Activated T-helper 2 cell treated with anti-CD3 and anti-CD28 coated beads, Interferon-gamma antibody, Interleukin-2, Interleukin-4, amounts not matched to agents 10 μg/mL and 5 μg/mL and 100 μg/mL, durations not matched to agents 14 hours and 24 hours and 36 hours (primary cell): Measurements from ENCODE around the gene CYP27A1. TPM values are rescaled to one million over a fixed set of nuclear protein-coding genes. Genes with fewer than 3 reads are reported as not detected.

ENCODE experiments used
- DNase-seq: peaks from one replicate; pipeline ENCODE4 v3.0.0; 2021; ENCODE audit warnings: low spot score
- H3K27ac Mint-ChIP-seq: one replicate; pipeline ENCODE4 v1.8.0; 2021; ENCODE audit warnings: mixed read lengths
- H3K27me3 Mint-ChIP-seq: one replicate; pipeline ENCODE4 v1.8.0; 2021; ENCODE audit warnings: low read depth, mixed read lengths
- H3K36me3 Mint-ChIP-seq: one replicate; pipeline ENCODE4 v1.8.0; 2021; ENCODE audit warnings: low read depth, mixed read lengths
- H3K4me1 Mint-ChIP-seq: one replicate; pipeline ENCODE4 v1.8.0; 2021; ENCODE audit warnings: low read depth, mixed read lengths
- H3K4me3 Mint-ChIP-seq: one replicate; pipeline ENCODE4 v1.8.0; 2021; ENCODE audit warnings: low read depth, mild to moderate bottlenecking, moderate library complexity, mixed read lengths
- H3K9me3 Mint-ChIP-seq: one replicate; pipeline ENCODE4 v1.8.0; 2021; ENCODE audit warnings: mixed read lengths
- intact Hi-C: fragments of 100-400 bp; cut with micrococcal nuclease; formaldehyde crosslinking; loops from one replicate; pipeline ENCODE4 v1.15.1; 2023
- total RNA-seq: library from RNA; stranded (reverse); gene quantifications from 2 replicates; pipeline ENCODE4 v1.2.3, GENCODE V29; 2022

Gene CYP27A1
- total RNA-seq, 1 donor from 2014 or later: not detected

DNA sequence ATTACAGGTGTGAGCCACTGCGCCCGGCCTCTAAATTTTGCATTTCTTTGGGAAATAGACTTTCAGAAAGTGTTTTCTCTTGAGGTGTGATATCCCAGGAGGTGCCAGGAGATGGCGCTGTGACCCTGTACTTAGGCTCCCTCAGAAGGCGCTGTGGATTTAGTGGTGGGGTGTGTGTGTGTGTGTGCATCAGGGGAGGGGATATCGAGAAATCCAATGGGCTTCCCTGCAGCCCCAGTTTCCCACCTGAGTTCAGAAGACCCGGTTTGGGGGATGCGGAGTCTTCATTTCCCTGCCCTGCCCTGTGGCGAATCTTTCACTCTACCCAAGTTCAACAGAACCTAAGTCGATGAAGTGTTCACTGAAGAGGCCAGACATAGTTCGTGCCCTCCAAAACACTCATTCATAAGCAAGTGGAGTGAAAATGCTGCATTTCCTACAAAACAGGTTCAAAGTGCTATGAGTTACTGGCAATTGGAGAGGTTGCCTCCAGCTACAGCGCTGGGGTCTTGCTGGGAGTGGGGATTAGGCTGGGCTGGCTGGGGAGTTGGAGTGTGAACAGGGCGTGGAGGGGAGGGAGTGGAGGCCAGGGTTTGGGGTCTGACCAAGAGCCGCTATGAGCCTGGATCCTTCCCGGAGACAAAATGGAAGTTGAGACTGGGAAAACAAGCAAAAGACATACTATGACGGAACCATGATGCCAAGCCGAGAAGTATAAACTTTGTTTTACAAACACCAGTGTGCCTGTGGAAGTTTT is 71.1 kb downstream of the CYP27A1 start:
- H3K36me3 Mint-ChIP-seq: no peaks in the 10 kb centered on the region
- no peak overlapping the region for H3K27ac Mint-ChIP-seq
- H3K27me3 Mint-ChIP-seq: peaks cover 55% of the 10 kb centered on the region
- H3K4me1 Mint-ChIP-seq: peaks cover 7% of the 10 kb centered on the region
- intact Hi-C loops: loop anchor here (1.0 kb wide), 1 partner anchor 45 kb away; no protein-coding TSS in a partner anchor
- DNase-seq: peak; percentile 31
- H3K4me3 Mint-ChIP-seq: no peak overlapping the region
- H3K9me3 Mint-ChIP-seq: no peaks in the 10 kb centered on the region

DNA sequence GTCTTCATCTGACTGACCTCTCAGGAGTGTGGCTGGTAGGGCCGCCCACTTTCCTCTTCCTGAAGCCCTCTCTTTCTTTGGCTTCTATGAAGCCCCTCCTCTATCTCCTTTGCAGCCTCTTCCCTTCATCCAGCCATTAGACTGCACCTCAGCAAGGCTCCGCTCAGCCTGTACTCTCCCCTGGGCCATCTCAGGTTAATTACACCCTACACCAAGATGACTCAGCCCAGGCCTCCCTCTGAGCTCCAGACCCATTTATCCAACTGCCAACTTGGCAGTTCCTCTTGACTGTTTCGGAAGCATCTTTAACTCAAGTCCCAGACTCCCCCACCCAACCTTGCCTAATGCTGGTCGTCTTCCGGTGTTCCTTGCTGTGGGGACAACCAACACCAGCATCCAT is 71.8 kb downstream of the CYP27A1 start:
- Mint-ChIP-seq H3K4me3 (no peak overlapping the region), H3K27me3 (peaks cover 61% of the 10 kb centered on the region), H3K4me1 (peaks cover 7% of the 10 kb centered on the region), H3K27ac (no peak overlapping the region), H3K36me3 (no peaks in the 10 kb centered on the region), H3K9me3 (no peaks in the 10 kb centered on the region)
- DNase-seq: no peak
- intact Hi-C loops: loop anchor here (1.0 kb wide), 1 partner anchor 45 kb away; no protein-coding TSS in a partner anchor

- H3K4me3 Mint-ChIP-seq: no peak overlapping the region
- H3K9me3 Mint-ChIP-seq: no peaks in the 10 kb centered on the region
- H3K4me1 Mint-ChIP-seq: peaks cover 8% of the 10 kb centered on the region
- DNase-seq: no peak
- H3K27me3 Mint-ChIP-seq: peaks cover 67% of the 10 kb centered on the region
- intact Hi-C loops: no loop called here
- H3K27ac Mint-ChIP-seq: no peak overlapping the region
- H3K36me3 Mint-ChIP-seq: no peaks in the 10 kb centered on the region
Measured at GRCh38 chr2:218854860-218855259, 72.9 kb downstream of the CYP27A1 start.

GRCh38 chr2:218855305-218856166 is 73.6 kb downstream of the CYP27A1 start:
- Mint-ChIP-seq H3K9me3 (no peaks in the 10 kb centered on the region), H3K4me3 (no peak overlapping the region), H3K36me3 (no peaks in the 10 kb centered on the region), H3K4me1 (peaks cover 11% of the 10 kb centered on the region), H3K27ac (no peak overlapping the region), H3K27me3 (peaks cover 72% of the 10 kb centered on the region)
- DNase-seq: no peak
- intact Hi-C loops: no loop called here

GRCh38 chr2:218856167-218856895 is 74.4 kb downstream of the CYP27A1 start:
- DNase-seq: no peak
- no peaks in the 10 kb centered on the region for H3K36me3 Mint-ChIP-seq
- peaks cover 74% of the 10 kb centered on the region for H3K27me3 Mint-ChIP-seq
- no peak overlapping the region for H3K4me3 Mint-ChIP-seq
- H3K27ac Mint-ChIP-seq: no peak overlapping the region
- peaks cover 14% of the 10 kb centered on the region for H3K4me1 Mint-ChIP-seq
- intact Hi-C loops: no loop called here
- no peaks in the 10 kb centered on the region for H3K9me3 Mint-ChIP-seq

DNA sequence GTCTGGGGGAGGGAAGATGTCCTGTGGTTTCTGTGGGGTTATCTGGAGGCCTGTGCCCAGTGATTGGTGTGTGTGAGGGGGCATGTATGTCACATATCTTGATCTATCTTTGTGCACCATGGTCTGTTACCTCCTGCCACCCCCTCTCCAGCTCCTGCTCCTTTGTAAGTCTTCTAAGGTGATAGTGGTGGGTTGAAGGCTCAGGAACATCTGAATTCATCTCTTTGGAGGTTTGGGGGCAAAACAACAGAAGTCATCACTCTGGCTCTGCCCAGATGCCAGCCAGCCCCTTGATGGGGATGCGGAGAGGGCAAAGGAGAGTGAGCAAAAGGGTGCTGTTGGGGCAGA is 74.9 kb downstream of the CYP27A1 start:
- Mint-ChIP-seq H3K27me3 (peaks cover 80% of the 10 kb centered on the region), H3K9me3 (no peaks in the 10 kb centered on the region), H3K4me1 (peaks cover 14% of the 10 kb centered on the region), H3K27ac (no peak overlapping the region), H3K36me3 (no peaks in the 10 kb centered on the region), H3K4me3 (no peak overlapping the region)
- DNase-seq: no peak
- intact Hi-C loops: no loop called here

GRCh38 chr2:218857371-218858137 is 75.6 kb downstream of the CYP27A1 start:
- intact Hi-C loops: no loop called here
- peaks cover 14% of the 10 kb centered on the region for H3K4me1 Mint-ChIP-seq
- no peak overlapping the region for H3K4me3 Mint-ChIP-seq
- peaks cover 81% of the 10 kb centered on the region for H3K27me3 Mint-ChIP-seq
- no peak overlapping the region for H3K27ac Mint-ChIP-seq
- H3K9me3 Mint-ChIP-seq: no peaks in the 10 kb centered on the region
- DNase-seq: no peak
- H3K36me3 Mint-ChIP-seq: no peaks in the 10 kb centered on the region

- intact Hi-C loops: no loop called here
- peaks cover 82% of the 10 kb centered on the region for H3K27me3 Mint-ChIP-seq
- H3K36me3 Mint-ChIP-seq: no peaks in the 10 kb centered on the region
- H3K27ac Mint-ChIP-seq: no peak overlapping the region
- no peaks in the 10 kb centered on the region for H3K9me3 Mint-ChIP-seq
- DNase-seq: no peak
- no peak overlapping the region for H3K4me3 Mint-ChIP-seq
- H3K4me1 Mint-ChIP-seq: peaks cover 14% of the 10 kb centered on the region
Measured at GRCh38 chr2:218858138-218858445, 76.1 kb downstream of the CYP27A1 start.

GRCh38 chr2:218858671-218859555 is 77.0 kb downstream of the CYP27A1 start:
- Mint-ChIP-seq H3K4me3 (peak overlapping the region; percentile 32), H3K27ac (no peak overlapping the region), H3K4me1 (peaks cover 14% of the 10 kb centered on the region), H3K27me3 (peaks cover 81% of the 10 kb centered on the region), H3K9me3 (no peaks in the 10 kb centered on the region), H3K36me3 (no peaks in the 10 kb centered on the region)
- intact Hi-C loops: no loop called here
- DNase-seq: no peak

DNA sequence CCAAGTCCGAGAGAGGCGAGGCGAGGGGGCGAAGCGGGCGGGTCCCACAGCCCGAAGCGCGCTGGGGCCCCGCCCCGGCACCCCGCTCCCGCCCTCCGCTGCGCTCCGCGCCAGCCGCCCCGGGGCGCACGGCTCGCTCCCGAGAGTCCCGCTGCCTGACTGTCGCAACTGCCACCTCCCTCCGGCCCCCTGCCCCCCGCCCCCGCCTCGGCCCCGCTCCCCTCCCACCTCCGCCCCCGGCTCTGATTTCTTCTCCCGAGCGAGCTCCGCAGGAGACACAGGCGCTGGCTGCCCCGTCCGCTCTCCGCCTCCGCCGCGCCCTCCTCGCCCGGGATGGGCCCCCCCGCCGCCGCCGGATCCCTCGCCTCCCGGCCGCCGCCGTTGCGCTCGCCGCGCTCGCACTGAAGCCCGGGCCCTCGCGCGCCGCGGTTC is 77.6 kb downstream of the CYP27A1 start, which contains the start of gene WNT6:
WNT6 (plus strand) TSS at position 250 of the 432 bp plus-strand sequence. CDS start 233 bp downstream, outside the sequence.
- Mint-ChIP-seq H3K27ac (no peak within 1 kb of the TSS), H3K4me3 (peak within 1 kb of the TSS; percentile 32), H3K9me3 (no peaks in the 10 kb centered on the region), H3K36me3 (no peaks in the 10 kb centered on the region), H3K4me1 (peaks cover 14% of the 10 kb centered on the region), H3K27me3 (peaks cover 79% of the 10 kb centered on the region)
- intact Hi-C loops: no loop called here
- no peak for DNase-seq

DNA sequence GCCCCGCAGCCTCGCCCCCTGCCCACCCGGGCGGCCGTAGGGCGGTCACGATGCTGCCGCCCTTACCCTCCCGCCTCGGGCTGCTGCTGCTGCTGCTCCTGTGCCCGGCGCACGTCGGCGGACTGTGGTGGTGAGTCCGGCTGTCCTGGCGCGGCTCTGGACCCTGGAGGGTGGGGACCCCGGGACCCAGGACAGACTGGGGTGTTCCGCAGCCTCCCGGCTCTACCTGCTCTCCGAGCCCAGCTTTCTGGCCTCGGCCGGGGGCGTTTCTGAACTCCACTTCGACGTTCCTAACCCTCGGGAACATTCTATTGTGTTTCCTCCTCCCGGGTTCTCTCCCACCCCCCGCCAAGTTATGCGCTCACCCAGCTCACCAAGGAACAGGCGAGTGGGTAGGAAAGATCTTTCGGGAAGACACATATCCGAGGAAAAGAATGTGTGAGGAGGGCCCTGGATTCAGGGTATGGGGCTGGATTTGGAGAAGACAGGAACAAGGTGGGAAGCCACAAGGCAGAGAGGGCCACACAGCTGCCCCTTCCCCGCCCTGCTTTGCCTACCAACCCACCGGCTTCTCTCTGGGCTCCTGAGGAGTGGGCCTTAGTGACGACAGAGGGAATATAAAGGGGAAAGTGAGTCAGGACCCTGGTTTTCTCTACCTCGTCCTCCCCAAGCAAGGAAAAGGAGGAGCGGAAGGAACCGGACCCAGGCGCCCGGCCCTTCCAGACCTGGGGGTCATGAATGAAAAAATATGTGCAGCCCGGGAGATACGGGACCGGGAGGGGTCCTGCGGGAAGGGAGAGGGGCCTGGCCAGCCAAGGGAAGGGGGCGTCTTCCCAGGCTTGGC is 78.3 kb downstream of the CYP27A1 start:
- peaks cover 14% of the 10 kb centered on the region for H3K4me1 Mint-ChIP-seq
- H3K4me3 Mint-ChIP-seq: peak overlapping the region; percentile 11
- no peak overlapping the region for H3K27ac Mint-ChIP-seq
- DNase-seq: no peak
- intact Hi-C loops: no loop called here
- H3K27me3 Mint-ChIP-seq: peaks cover 74% of the 10 kb centered on the region
- H3K9me3 Mint-ChIP-seq: no peaks in the 10 kb centered on the region
- H3K36me3 Mint-ChIP-seq: no peaks in the 10 kb centered on the region
